Measurements from ENCODE around the gene TPRKB.
"Not testable (repeated sequence)": the region's sequence is repeated elsewhere in the genome, so short reads cannot be mapped to it uniquely, and the experiment has no call there.

Gene TPRKB

DNA sequence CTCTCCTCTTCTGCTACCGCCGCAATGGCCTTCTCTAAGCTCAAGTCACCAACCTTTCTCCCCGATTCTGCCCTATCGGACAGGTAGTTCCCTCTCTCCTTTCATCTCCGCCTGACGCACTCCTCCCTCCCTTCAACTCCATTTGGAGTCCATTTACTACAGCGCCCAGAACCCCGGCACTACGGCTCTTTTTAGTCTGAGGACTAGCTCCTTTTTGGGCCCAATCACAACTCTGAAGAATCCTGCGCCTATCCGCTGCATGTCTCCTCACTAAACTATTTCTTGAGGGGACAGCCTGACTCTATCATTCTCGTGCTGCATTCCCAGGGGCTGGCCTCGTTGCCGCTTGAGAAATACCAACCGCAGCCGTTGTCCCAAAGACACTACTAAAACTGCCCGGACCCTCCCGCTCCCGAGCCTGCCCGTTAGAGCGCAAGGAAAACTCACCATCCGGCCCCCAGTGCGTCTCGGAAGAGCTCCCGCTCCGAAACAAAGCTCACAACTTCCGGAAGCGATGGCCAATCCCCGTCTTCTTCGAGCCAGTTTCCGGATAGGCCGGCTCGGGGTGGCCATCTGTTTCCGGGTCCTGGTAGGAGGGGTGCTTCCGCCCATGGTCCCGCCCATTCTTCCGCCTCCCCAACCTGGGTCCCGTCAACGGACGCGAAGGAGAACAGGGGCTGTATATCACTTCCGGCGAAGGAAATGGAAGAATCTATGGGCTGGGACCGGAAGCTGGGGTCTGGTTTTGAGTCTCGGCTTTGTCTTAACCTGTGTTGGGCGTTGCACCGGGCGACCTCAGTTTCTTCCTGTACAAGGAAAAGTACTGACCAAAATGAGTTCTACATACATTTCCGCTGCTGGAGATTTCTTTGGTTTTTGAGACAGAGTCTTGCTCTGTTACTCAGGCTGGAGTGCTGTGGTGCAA lies at the start of gene TPRKB:
TSS of gene TPRKB (minus strand) at position 491 of the 925 bp plus-strand sequence. CDS start 2,776 bp downstream, outside the sequence.
- Histone ChIP-seq H3K4me1 (ENCODE audit: insufficient read depth, low read length, poor library complexity, severe bottlenecking) (peaks cover 22% of the 10 kb centered on the region), H3K9me3 (ENCODE audit: insufficient read depth, low read depth, low read length) (no peaks in the 10 kb centered on the region), H3K4me2 (ENCODE audit: low read depth, low read length, poor library complexity, severe bottlenecking) (peak within 1 kb of the TSS; percentile 95), H3K79me2 (ENCODE audit: insufficient read depth, low read length) (peaks cover 28% of the 10 kb centered on the region), H3K4me3 (ENCODE audit: low read length, poor library complexity, severe bottlenecking) (peak within 1 kb of the TSS; percentile 94), H4K20me1 (ENCODE audit: insufficient read depth, low read length, poor library complexity, severe bottlenecking) (peaks cover 16% of the 10 kb centered on the region), H3F3A (ENCODE audit: low read depth) (no peaks in the 10 kb centered on the region; the same call in 1 of the 2 replicates), H2AFZ (ENCODE audit: low read length) (peak within 1 kb of the TSS; percentile 85), H3K9me2 (replicated peaks; ENCODE audit: low read depth, low read length) (no peaks in the 10 kb centered on the region), H3K27me3 (ENCODE audit: insufficient read depth, low read length, poor library complexity, severe bottlenecking) (peaks cover 46% of the 10 kb centered on the region), H3K36me3 (ENCODE audit: insufficient read depth, low read length) (peaks cover 16% of the 10 kb centered on the region; the same call in 1 of the 2 replicates), H3K9ac (ENCODE audit: low read depth, low read length, poor library complexity, severe bottlenecking) (peak within 1 kb of the TSS; percentile 93)
- no peak for TF ChIP-seq EZH2phosphoT487 (IDR thresholded peaks at IDR 0.05; ENCODE audit: borderline replicate concordance)
- TF ChIP-seq CTCF (conservative IDR thresholded peaks at IDR 0.05; ENCODE audit: low read length), result no peak

- 0 out of 2 replicates have a peak within 1 kb of the TSS, but pooled peaks have one; percentile 1 for H2AFZ ChIP-seq (ENCODE audit: low read length)
- H3K36me3 ChIP-seq (ENCODE audit: insufficient read depth, low read length); H3F3A ChIP-seq (ENCODE audit: low read depth); H3K4me1 ChIP-seq (ENCODE audit: insufficient read depth, low read length, poor library complexity, severe bottlenecking); H3K4me2 ChIP-seq (ENCODE audit: low read depth, low read length, poor library complexity, severe bottlenecking); H3K79me2 ChIP-seq (ENCODE audit: insufficient read depth, low read length); H3K9me2 ChIP-seq (replicated peaks; ENCODE audit: low read depth, low read length); H4K20me1 ChIP-seq (ENCODE audit: insufficient read depth, low read length, poor library complexity, severe bottlenecking); H3K9me3 ChIP-seq (ENCODE audit: insufficient read depth, low read depth, low read length); H3K9ac ChIP-seq (ENCODE audit: low read depth, low read length, poor library complexity, severe bottlenecking); H3K27me3 ChIP-seq (ENCODE audit: insufficient read depth, low read length, poor library complexity, severe bottlenecking); H3K4me3 ChIP-seq (ENCODE audit: low read length, poor library complexity, severe bottlenecking): not testable (repeated sequence)
These were observed 46.7 kb upstream of the TPRKB start, which contains the start of gene C2orf78 for GRCh38 chr2:73783883-73784282. Gene C2orf78, plus strand, starts transcription at chr2:73784183. Its CDS starts 127 bp downstream, at chr2:73784310.

DNA sequence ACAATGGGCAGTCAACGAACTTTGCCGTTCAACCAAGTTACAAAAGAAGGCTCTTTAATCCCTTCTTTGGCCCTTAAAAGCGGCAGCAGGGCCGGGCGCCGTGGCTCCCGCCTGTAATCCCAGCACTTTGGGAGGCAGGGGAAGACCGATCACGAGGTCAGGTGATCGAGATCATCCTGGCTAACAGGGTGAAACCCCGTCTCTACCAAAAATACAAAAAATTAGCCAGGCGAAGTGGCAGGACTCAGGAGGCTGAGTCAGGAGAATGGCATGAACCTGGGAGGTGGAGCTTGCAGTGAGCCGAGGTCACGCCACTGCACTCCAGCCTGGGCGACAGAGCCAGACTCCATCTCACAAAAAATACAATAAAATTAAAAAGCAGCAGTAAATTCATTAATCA lies 46.3 kb upstream of the TPRKB start:
- peaks cover 13% of the 10 kb centered on the region for H3K79me2 ChIP-seq (ENCODE audit: insufficient read depth, low read length)
- H3F3A ChIP-seq (ENCODE audit: low read depth); H4K20me1 ChIP-seq (ENCODE audit: insufficient read depth, low read length, poor library complexity, severe bottlenecking); H3K9me2 ChIP-seq (replicated peaks; ENCODE audit: low read depth, low read length); H3K9me3 ChIP-seq (ENCODE audit: insufficient read depth, low read depth, low read length); H3K4me1 ChIP-seq (ENCODE audit: insufficient read depth, low read length, poor library complexity, severe bottlenecking); H3K9ac ChIP-seq (ENCODE audit: low read depth, low read length, poor library complexity, severe bottlenecking); H3K4me2 ChIP-seq (ENCODE audit: low read depth, low read length, poor library complexity, severe bottlenecking); H3K4me3 ChIP-seq (ENCODE audit: low read length, poor library complexity, severe bottlenecking); H2AFZ ChIP-seq (ENCODE audit: low read length); H3K27me3 ChIP-seq (ENCODE audit: insufficient read depth, low read length, poor library complexity, severe bottlenecking); H3K36me3 ChIP-seq (ENCODE audit: insufficient read depth, low read length): not testable (repeated sequence)

- Histone ChIP-seq H3K4me3 (ENCODE audit: low read length, poor library complexity, severe bottlenecking) (peak overlapping the region; percentile 90), H3K9ac (ENCODE audit: low read depth, low read length, poor library complexity, severe bottlenecking) (peak overlapping the region; percentile 82), H2AFZ (ENCODE audit: low read length) (peak overlapping the region; percentile 95)
These were observed 43.1 kb upstream of the TPRKB start for GRCh38 chr2:73780237-73780582.

More at GRCh38 chr2:73780237-73780582, 43.1 kb upstream of the TPRKB start:
- no peaks in the 10 kb centered on the region for H3K9me3 ChIP-seq (ENCODE audit: insufficient read depth, low read depth, low read length)
- no peaks in the 10 kb centered on the region for H3K36me3 ChIP-seq (ENCODE audit: insufficient read depth, low read length)
- peaks cover 36% of the 10 kb centered on the region for H3K79me2 ChIP-seq (ENCODE audit: insufficient read depth, low read length)
- H3K27me3 ChIP-seq (ENCODE audit: insufficient read depth, low read length, poor library complexity, severe bottlenecking), result no peaks in the 10 kb centered on the region
- H3F3A ChIP-seq (ENCODE audit: low read depth), result no peaks in the 10 kb centered on the region
- H3K9me2 ChIP-seq (replicated peaks; ENCODE audit: low read depth, low read length), result no peaks in the 10 kb centered on the region
- TF ChIP-seq CTCF (conservative IDR thresholded peaks at IDR 0.05; ENCODE audit: low read length) (no peak; the same call in 1 of the 2 replicates), EZH2phosphoT487 (IDR thresholded peaks at IDR 0.05; ENCODE audit: borderline replicate concordance) (no peak)
- peaks cover 8% of the 10 kb centered on the region for H4K20me1 ChIP-seq (ENCODE audit: insufficient read depth, low read length, poor library complexity, severe bottlenecking)
- H3K4me1 ChIP-seq (ENCODE audit: insufficient read depth, low read length, poor library complexity, severe bottlenecking), result peaks cover 13% of the 10 kb centered on the region
- peak overlapping the region; percentile 74 for H3K4me2 ChIP-seq (ENCODE audit: low read depth, low read length, poor library complexity, severe bottlenecking)

All from Loucy (cell line).